Mesendoderm (in vitro differentiated cells): Measurements from ENCODE around the gene KRI1.

ENCODE experiments used
- DNase-seq: peaks from one replicate; pipeline ENCODE4 v3.0.0; 2013
- H2AK5ac ChIP-seq: 2 replicates; pipeline ENCODE4 v1.6.1; 2013; ENCODE audit warnings: low read length, inconsistent platforms
- H2BK120ac ChIP-seq: 2 replicates; pipeline ENCODE4 v1.6.1; 2013; ENCODE audit warnings: low read depth, mild to moderate bottlenecking, low read length, moderate library complexity, mixed read lengths
- H2BK15ac ChIP-seq: replicated peaks from 2 replicates; pipeline ENCODE4 v1.6.1; 2013; ENCODE audit warnings: low read depth, mild to moderate bottlenecking, moderate library complexity
- H2BK5ac ChIP-seq: 2 replicates; pipeline ENCODE4 v1.6.1; 2013; ENCODE audit warnings: low read length, inconsistent platforms
- H3K18ac ChIP-seq: 2 replicates; pipeline ENCODE4 v1.6.1; 2013; ENCODE audit warnings: mild to moderate bottlenecking, low read length, mixed read lengths
- H3K23ac ChIP-seq: one replicate; pipeline ENCODE4 v1.6.1; 2013; ENCODE audit warnings: low read length
- H3K27ac ChIP-seq: 2 replicates; pipeline ENCODE4 v1.5.1; 2013; ENCODE audit warnings: low read depth, mild to moderate bottlenecking, inconsistent platforms, low read length, moderate library complexity
- H3K27me3 ChIP-seq: 2 replicates; pipeline ENCODE4 v1.6.1; 2013; ENCODE audit warnings: low read length, control low read depth, mild to moderate bottlenecking, inconsistent platforms; ENCODE audit not compliant: insufficient read depth, poor library complexity
- H3K36me3 ChIP-seq: 2 replicates; pipeline ENCODE4 v1.6.1; 2013; ENCODE audit warnings: low read length, inconsistent platforms; ENCODE audit not compliant: control insufficient read depth, insufficient read depth
- H3K4ac ChIP-seq: one replicate; pipeline ENCODE4 v1.6.1; 2013; ENCODE audit warnings: low read depth, mild to moderate bottlenecking, low read length, moderate library complexity
- H3K4me1 ChIP-seq: 2 replicates; pipeline ENCODE4 v1.6.1; 2013; ENCODE audit warnings: low read depth, low read length, inconsistent platforms; ENCODE audit not compliant: control insufficient read depth
- H3K4me2 ChIP-seq: 2 replicates; pipeline ENCODE4 v1.6.1; 2013; ENCODE audit warnings: low read length
- H3K4me3 ChIP-seq: 2 replicates; pipeline ENCODE4 v1.5.1; 2013; ENCODE audit warnings: mild to moderate bottlenecking, low read length
- H3K56ac ChIP-seq: one replicate; pipeline ENCODE4 v1.6.1; 2013; ENCODE audit warnings: low read length
- H3K79me1 ChIP-seq: 2 replicates; pipeline ENCODE4 v1.6.1; 2013; ENCODE audit warnings: low read length, inconsistent platforms
- H3K79me2 ChIP-seq: 2 replicates; pipeline ENCODE4 v1.6.1; 2013; ENCODE audit warnings: mild to moderate bottlenecking, low read length; ENCODE audit not compliant: control insufficient read depth, insufficient read depth
- H3K9ac ChIP-seq: 2 replicates; pipeline ENCODE4 v1.6.1; 2013; ENCODE audit warnings: low read length, inconsistent platforms
- H4K5ac ChIP-seq: one replicate; pipeline ENCODE4 v1.6.1; 2013; ENCODE audit warnings: low read length
- H4K8ac ChIP-seq: one replicate; pipeline ENCODE4 v1.6.1; 2013; ENCODE audit warnings: low read depth, mild to moderate bottlenecking, control low read depth, low read length, moderate library complexity
- WGBS: extraction: QIAGEN DNeasy Blood & Tissue Kit; methylation state at CpG from one replicate; pipeline ENCODE4 v1.1.7; 2013; ENCODE audit warnings: low lambda C conversion rate, missing lambda C conversion rate; ENCODE audit not compliant: insufficient coverage; ENCODE audit errors: extremely low coverage; 5-methylcytosine and 5-hydroxymethylcytosine counted together

The KRI1 gene

DNA sequence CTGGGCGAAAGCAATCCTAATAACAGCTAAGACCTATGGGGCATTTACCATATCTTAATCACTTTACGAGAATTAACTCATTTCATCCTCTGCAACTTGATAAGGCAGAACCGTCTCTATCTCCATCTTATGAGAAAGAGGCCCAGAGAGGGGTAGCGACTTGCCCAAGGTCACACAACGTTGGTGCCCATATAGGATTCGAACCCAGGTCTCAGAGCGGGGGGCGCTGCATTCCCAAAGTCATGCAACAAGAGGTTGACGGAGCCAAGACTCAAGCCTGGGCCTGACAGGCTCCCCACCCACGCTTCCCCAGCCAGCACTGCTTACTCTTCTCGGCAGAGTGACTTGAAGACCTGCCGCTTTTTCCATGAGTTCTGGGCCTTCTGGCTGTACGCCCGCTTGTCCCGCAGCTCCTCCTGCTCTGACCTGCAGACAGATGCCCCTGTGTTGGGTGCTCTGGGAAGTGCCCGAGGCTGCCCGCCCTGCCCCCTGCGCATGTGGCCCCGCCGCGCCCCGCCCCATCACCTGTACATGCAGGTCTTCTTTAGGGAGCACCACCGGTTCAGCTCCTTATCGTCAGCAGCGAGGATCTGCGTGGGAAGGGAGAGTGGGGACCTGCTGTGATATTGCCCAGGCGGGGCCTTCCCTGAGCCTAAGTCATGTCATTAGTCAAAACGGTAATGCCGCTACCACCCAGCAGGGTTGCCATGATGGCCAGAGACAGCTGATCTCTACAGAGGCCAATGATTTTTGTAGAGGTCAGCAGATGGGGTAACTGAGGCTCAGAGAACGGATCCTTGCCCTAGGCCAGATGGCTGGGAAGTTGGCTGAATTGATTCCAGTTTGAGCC is 10.8 kb downstream of the KRI1 start:
- H3K79me2 ChIP-seq = no peaks in the 10 kb centered on the region
- H3K23ac ChIP-seq = no peak overlapping the region
- H3K56ac ChIP-seq = no peak overlapping the region
- H3K4me2 ChIP-seq = no peak overlapping the region
- no peaks in the 10 kb centered on the region for H3K79me1 ChIP-seq
- H3K4me3 ChIP-seq = no peak overlapping the region
- no peak overlapping the region for H2BK5ac ChIP-seq
- H3K9ac ChIP-seq = no peak overlapping the region
- H3K4me1 ChIP-seq = no peaks in the 10 kb centered on the region
- peaks cover 13% of the 10 kb centered on the region for H3K36me3 ChIP-seq
- no peak overlapping the region for H3K4ac ChIP-seq
- no peak overlapping the region for H2BK15ac ChIP-seq
- H3K27ac ChIP-seq = no peak overlapping the region
- no CpG with 5 or more reads among the region's 30 CpGs for WGBS
- no peak for DNase-seq
- no peak overlapping the region for H2BK120ac ChIP-seq
- H4K8ac ChIP-seq = no peak overlapping the region
- H3K18ac ChIP-seq = no peak overlapping the region
- no peak overlapping the region for H4K5ac ChIP-seq
- no peaks in the 10 kb centered on the region for H3K27me3 ChIP-seq
- no peak overlapping the region for H2AK5ac ChIP-seq

DNA sequence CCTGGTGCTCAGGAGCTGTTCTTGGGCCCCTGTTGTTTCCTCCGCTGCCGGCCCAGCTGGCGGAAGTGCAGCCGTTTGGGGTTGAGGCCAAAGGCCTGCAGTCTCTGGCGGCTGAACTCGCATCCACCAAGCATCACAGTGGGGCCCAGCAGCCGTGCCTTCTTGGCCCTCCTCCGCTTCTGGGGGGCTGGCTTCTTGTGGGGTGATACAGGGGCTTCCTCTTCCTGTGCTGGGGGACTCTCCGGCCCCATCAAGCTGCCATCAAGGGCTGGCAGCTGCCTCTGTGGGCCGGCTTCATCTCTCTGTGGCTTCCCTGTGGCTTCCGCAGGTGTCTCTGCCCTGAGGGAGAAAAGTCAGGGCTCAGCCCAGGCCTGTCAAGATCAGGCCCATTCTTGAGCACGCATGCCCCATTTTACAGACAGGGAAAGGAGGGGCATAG is 11.8 kb downstream of the KRI1 start:
- Histone ChIP-seq H3K9ac (no peak overlapping the region), H4K8ac (no peak overlapping the region), H3K36me3 (peaks cover 8% of the 10 kb centered on the region), H3K79me1 (no peaks in the 10 kb centered on the region), H3K4me2 (no peak overlapping the region), H3K27ac (no peak overlapping the region), H3K23ac (no peak overlapping the region), H3K4ac (no peak overlapping the region), H3K4me1 (no peaks in the 10 kb centered on the region), H2BK5ac (no peak overlapping the region), H3K18ac (no peak overlapping the region), H2BK120ac (no peak overlapping the region), H3K4me3 (no peak overlapping the region), H3K56ac (no peak overlapping the region), H2BK15ac (no peak overlapping the region), H3K79me2 (no peaks in the 10 kb centered on the region), H3K27me3 (no peaks in the 10 kb centered on the region), H2AK5ac (no peak overlapping the region), H4K5ac (no peak overlapping the region)
- no CpG with 5 or more reads among the region's 12 CpGs for WGBS
- no peak for DNase-seq

DNA sequence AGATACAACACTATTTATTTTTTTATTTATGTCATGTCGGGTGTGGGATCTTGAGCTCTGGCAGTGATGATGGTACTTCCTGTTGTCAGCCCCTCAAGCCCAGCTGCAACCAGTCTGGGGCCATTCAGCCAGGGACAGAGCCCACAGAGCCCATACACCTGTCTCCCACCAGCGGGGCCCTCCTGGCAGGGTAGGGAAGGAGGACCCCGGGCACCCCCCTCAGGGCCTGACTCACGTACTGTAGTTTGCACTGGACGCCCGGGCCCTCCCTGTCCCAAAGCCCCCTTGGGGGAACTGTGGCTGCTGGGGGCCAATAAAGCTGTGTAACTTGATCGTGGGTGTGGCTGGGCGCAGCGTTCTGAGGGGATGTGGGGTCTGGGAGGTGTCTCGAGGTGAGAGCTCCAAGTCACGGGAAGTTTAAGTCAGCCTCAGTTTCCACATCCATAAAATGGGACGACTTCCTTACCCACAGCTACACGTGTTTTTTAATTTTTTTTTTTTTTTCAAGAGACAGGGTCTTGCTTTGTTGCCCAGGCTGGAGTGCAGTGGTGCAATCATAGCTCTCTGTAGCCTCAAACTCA is 12.6 kb downstream of the KRI1 start:
- no peak overlapping the region for H2BK120ac ChIP-seq
- H3K79me1 ChIP-seq = no peaks in the 10 kb centered on the region
- peaks cover 10% of the 10 kb centered on the region for H3K36me3 ChIP-seq
- no peak overlapping the region for H2BK15ac ChIP-seq
- H3K23ac ChIP-seq = no peak overlapping the region
- H4K5ac ChIP-seq = no peak overlapping the region
- no CpG with 5 or more reads among the region's 13 CpGs for WGBS
- no peaks in the 10 kb centered on the region for H3K27me3 ChIP-seq
- no peak overlapping the region for H3K27ac ChIP-seq
- H3K4me1 ChIP-seq = no peaks in the 10 kb centered on the region
- H3K4me2 ChIP-seq = no peak overlapping the region
- H2AK5ac ChIP-seq = no peak overlapping the region
- H3K18ac ChIP-seq = no peak overlapping the region
- no peak overlapping the region for H2BK5ac ChIP-seq
- H4K8ac ChIP-seq = no peak overlapping the region
- no peaks in the 10 kb centered on the region for H3K79me2 ChIP-seq
- H3K56ac ChIP-seq = no peak overlapping the region
- no peak for DNase-seq
- no peak overlapping the region for H3K4me3 ChIP-seq
- H3K9ac ChIP-seq = no peak overlapping the region
- no peak overlapping the region for H3K4ac ChIP-seq

DNA sequence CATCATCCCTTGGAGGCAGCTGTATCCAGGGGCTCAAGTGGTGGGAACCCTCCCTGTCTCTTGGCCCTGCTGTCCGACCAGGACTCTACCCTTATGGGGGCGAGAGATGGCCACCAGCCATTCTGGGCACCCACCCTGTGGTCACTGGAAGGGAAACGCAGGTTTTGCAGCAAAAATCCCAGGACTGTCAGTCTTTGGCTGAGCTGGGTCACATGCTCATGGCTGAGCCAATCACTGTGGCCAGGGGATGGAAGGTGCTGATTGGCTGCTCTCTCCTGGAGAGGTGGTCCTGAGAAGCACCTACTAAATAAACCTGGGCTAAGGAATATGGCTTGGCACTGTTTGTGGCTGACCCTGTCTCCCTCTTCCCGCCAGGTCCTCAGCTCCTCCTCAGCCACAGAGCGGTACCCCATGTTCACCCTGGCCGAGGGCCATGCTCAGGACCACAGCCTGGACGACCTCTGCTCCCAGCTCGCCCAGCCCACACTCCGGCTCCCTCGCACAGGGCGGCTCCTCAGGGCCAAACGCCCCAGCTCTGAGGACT is 13.2 kb downstream of the KRI1 start:
- peak; percentile 79 for DNase-seq
- Histone ChIP-seq H4K8ac (no peak overlapping the region), H3K56ac (no peak overlapping the region), H4K5ac (no peak overlapping the region), H3K79me2 (no peaks in the 10 kb centered on the region), H3K27me3 (no peaks in the 10 kb centered on the region), H3K4me1 (no peaks in the 10 kb centered on the region), H3K4ac (no peak overlapping the region), H3K27ac (no peak overlapping the region), H3K23ac (no peak overlapping the region), H2BK120ac (no peak overlapping the region), H2AK5ac (no peak overlapping the region), H3K79me1 (no peaks in the 10 kb centered on the region), H3K4me3 (no peak overlapping the region), H3K9ac (no peak overlapping the region), H2BK5ac (no peak overlapping the region), H3K36me3 (peaks cover 10% of the 10 kb centered on the region), H2BK15ac (no peak overlapping the region), H3K4me2 (no peak overlapping the region), H3K18ac (no peak overlapping the region)
- WGBS = no CpG with 5 or more reads among the region's 12 CpGs

DNA sequence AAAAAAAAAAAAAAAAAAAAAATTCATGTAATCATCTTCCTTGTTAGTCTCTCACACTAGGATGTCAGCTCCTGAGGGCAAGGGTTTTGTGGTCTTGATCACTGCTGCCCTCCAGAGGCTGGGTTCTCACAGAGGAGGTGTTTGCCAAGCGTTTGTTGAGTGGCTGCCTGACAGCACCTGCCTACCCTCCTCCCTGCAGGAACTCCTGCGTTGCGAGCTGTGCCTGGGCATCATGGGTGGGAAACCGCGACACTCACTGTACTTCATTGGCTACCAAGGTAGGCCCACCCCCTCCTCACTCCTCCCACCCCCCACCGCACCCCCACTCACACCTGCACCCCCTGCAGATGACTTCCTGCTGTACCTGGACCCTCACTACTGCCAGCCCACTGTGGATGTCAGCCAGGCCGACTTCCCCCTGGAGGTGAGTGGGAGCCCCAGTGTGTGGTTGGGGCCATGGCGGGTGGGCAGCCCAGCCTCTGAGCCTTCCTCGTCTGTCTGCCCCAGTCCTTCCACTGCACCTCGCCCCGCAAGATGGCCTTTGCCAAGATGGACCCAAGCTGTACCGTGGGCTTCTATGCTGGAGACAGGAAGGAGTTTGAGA is 14.0 kb downstream of the KRI1 start:
- no CpG with 5 or more reads among the region's 12 CpGs for WGBS
- H3K36me3 ChIP-seq = peaks cover 10% of the 10 kb centered on the region
- peak; percentile 70 for DNase-seq

More for the DNA sequence above, 14.0 kb downstream of the KRI1 start:
- no peak overlapping the region for H2BK15ac ChIP-seq
- no peak overlapping the region for H2BK120ac ChIP-seq
- H3K27ac ChIP-seq = no peak overlapping the region
- no peak overlapping the region for H3K4ac ChIP-seq
- H3K56ac ChIP-seq = no peak overlapping the region
- H3K4me3 ChIP-seq = no peak overlapping the region
- no peak overlapping the region for H2AK5ac ChIP-seq
- no peak overlapping the region for H3K4me2 ChIP-seq
- no peak overlapping the region for H3K18ac ChIP-seq
- H3K27me3 ChIP-seq = no peaks in the 10 kb centered on the region
- no peak overlapping the region for H2BK5ac ChIP-seq
- H3K9ac ChIP-seq = no peak overlapping the region
- no peaks in the 10 kb centered on the region for H3K79me1 ChIP-seq
- no peak overlapping the region for H4K8ac ChIP-seq
- H3K4me1 ChIP-seq = no peaks in the 10 kb centered on the region
- no peak overlapping the region for H4K5ac ChIP-seq
- H3K23ac ChIP-seq = no peak overlapping the region
- no peaks in the 10 kb centered on the region for H3K79me2 ChIP-seq
